ENCODE data around the gene COA7.
"Not testable (repeated sequence)": the region's sequence is repeated elsewhere in the genome, so short reads cannot be mapped to it uniquely, and the experiment has no call there.

The COA7 gene

DNA sequence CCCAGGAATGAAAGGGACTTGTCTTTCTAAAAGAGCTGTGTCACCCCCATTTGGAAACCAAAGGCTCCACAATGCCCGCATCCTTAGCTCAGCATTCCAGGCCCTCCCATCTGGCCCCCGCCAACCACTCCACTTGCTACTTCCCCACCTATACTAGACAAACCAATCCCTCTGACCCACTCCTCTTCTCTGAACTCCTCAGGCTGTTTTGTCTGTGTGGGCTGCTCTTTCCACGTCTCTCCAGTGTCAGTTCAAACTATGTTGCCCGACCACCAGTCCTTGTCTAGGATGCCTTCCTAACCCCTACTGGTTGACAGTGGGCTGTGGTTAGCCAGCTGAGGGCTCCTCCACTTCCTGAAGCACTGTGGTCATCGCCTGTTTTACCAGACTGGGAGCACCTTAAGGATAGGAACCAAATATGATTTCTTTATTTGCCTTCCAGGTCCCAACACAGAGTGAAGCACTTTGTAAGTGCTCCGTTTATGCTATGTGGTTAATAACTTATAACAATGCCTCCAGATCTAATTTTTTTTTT, 8.1 kb upstream of the COA7 start:
- DNase-seq (ENCODE audit: low spot score), result no peak

DNA sequence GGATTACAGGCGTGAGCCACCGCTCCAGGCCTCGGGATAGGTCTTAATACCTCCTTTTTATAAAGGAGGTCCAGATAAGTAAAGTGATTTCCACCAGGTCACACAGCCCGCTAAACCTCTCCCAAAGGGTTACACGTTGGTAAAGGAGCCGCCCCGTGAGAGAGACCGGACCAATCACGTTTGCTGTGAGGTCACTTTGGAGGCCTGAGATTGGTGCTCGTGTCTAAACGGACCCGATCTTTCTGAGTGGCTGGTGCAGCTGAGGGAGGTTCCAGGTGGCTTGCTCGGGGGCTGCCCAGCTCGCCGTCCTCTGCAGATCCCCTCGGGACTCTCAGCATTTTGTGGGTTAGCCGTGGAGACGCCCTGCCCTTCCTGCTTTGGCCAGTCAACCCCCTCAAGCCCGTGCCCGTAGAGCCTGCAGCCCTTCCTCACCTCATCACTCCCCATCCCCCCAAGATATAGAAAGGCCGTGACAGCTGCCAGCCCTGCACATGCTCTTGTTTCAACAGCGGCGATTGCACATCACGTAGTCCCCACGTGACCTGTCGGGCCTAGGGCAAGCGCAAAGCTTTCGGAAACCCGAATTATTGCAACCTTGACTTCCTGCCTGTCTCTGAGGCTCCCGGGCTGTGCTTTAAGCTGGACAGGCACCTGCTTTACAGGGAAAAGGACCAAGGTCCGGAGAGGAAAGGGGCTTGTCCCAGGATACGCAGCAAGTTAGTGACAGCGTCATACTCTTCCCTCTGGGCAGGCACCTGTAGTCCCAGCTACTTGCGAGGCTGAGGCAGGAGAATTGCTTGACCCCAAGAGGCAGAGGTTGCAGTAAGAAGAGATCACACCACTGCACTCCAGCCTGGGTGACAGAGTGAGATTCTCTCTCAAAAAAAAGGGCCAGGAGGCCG, 5.0 kb upstream of the COA7 start:
- DNase-seq (ENCODE audit: low spot score), result peak; percentile 95

DNA sequence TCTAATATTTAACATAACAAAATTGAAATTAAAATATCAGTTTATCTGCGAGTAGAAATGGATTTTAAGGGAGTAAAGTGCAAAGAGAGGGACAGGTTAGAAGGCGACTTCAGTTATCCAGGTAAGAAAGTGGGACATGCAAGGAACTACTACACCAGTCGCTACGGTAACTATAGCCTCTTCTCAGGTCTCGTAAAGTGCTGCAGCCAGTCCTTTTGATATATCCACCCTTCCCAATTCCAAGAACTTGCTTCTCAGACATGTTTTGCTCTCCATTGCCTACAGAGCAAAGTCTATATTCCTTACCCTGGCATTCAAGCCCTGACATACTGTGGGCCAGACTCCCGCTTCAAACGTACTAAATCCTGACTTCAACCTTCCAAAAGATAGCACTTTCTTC, 2.5 kb downstream of the COA7 start:
- DNase-seq (ENCODE audit: low spot score), result no peak

DNA sequence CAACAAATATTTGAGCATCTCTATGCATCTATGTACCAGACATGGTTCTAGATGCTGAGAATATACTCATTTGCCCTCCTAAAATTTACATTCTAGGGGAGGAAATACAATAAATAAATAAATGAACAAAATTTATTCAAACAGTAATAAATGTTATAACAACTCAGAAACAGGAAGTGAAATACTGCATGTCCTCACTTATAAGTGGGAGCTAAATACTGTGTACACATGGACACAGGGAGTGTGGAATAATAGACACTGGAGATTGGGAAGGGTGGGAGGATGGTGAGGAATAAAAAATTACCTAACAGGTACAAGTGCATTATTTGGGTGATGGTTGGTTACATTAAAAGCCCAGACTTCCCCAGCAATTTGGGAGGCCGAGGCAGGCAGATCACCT, 4.3 kb downstream of the COA7 start:
- no peak for DNase-seq (ENCODE audit: low spot score)

DNA sequence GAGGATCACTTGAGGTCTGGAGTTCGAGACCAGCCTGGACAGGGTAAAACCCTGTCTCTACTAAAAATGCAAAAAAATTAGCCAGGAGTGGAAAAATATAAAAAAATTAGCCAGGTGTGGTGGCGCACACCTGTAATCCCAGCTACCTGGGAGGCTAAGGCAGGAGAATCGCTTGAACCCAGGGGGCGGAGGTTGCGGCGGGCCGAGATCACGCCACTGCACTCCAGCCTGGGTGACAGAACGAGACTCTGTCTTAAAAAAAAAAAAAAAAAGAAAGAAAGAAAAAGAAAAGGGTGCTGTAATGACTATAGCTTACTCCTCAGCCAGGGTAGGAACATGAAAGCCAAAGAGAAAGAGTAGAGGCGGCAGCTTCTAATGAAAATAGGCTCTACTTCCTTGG, 4.8 kb downstream of the COA7 start:
- DNase-seq (ENCODE audit: low spot score), result not testable (repeated sequence)

DNA sequence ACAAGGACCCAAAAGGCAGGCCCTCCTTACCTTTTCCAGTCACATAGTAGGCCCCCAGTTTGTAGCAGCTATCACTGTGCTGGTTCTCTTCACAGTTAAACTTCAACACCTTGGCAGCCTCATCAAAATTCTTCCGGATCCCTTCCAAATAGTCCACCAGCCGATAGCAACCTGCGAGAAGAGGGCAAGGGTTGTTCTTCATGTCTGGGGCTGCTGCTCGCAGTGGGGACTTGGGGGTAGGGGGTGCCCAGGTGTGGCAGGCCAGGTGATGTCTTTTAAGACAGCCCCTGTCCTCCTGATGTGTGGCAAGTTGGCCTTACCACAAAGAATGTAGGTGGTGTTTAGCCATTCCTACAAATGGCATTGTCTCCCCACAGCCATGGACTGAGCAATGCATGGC, 5.5 kb downstream of the COA7 start:
- no peak for DNase-seq (ENCODE audit: low spot score)

DNA sequence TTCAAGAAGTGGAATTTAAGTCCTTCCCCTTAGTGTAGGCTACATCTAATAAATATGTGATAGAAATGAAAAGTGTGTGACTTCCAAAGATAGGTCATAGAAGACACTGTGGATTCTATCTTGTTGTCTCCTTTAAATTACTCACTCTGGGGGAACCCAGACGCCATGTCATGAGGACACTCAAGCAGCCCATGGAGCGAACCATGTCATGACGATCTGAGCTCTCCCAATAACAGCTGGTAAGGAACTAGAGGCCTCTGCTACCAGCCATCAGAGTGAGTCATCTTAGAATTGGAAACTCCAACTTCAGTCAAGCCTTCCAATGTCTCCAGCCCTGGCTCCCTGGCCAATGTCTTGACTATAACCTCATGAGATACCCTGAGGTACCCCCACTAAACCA, 6.3 kb downstream of the COA7 start:
- DNase-seq (ENCODE audit: low spot score), result no peak

DNA sequence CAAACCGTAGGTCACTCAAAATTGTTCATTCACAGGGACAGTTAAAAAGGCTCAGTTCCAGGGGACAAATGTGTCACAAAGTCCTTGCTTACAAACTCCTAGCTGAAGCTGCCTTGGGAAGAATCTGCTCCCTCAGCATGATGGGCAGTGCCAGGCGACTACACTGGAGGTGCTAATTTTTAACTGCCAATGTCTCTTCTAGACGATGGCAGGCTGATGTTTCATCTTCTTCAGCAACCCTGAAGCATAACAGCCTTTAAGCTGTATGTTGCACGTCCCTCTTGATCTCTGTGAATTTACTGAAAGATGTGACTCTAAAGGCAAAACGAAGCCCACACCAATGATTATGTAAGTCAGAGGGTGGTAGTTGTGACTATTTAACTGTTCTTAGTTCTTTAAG, 11.3 kb downstream of the COA7 start:
- DNase-seq (ENCODE audit: low spot score), result peak; percentile 34

DNA sequence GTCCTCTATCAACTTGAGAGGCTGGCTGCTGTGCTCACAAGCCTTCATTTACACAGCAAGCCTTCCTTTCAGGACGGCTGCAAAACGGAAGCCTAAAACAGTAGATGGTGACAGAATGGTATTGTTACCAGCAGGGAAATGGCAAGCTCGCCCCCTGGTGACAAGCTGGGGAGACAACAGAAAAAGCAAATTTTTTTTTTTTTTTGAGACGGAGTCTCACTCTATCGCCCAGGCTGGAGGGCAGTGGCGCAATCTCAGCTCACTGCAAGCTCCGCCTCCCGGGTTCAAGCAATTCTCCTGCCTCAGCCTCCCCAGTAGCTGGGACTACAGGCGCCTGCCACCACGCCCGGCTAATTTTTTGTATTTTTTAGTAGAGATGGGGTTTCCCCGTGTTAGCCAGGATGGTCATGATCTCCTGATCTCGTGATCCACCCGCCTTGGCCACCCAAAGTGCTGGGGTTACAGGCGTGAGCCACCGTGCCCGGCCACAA, 11.8 kb downstream of the COA7 start:
- peak; percentile 53 for DNase-seq (ENCODE audit: low spot score)

DNA sequence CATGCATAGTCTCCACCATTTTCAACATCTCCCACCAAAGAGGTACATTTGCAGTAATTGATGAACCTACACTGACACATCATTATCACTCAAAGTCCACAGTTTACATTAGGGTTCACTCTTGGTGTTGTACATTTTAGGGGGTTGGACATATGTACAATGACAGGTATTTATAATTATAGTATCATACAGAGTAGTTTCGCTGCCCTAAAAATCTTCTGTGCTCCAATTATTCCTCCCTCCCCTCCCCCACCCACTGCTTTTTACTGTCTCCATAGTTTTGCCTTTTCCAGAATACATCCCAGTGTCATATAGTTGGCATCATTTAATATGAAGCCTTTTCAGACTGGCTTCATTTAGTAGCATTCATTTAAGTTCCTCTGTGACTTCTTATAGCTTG, 13.6 kb downstream of the COA7 start:
- DNase-seq (ENCODE audit: low spot score), result no peak

DNA sequence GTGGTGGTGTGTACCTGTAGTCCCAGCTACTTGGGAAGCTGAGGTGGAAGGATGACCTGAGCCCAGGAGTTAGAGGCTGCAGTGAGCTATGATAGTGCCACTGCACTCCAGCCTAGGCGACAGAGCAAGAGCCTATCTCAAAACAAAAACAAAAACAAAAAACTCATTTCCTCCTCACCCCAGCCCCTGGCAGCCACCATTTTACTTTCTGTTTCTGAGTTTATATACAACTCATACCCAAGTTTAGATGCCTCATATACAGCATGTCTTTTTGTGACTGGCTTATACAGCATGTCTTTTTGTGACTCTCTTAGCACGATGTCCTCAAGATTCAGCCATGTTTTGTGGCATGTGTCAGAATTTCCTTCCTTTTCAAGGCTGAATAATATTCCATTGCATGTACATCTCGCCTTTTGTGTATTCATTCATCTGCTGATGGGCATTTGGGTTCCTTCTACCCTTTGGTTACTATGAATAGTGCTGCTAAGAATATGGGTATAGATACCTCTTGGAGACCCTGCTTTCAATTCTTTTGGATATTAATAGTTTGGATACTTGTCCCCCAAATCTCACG, 14.7 kb downstream of the COA7 start:
- DNase-seq (ENCODE audit: low spot score), result no peak

DNA sequence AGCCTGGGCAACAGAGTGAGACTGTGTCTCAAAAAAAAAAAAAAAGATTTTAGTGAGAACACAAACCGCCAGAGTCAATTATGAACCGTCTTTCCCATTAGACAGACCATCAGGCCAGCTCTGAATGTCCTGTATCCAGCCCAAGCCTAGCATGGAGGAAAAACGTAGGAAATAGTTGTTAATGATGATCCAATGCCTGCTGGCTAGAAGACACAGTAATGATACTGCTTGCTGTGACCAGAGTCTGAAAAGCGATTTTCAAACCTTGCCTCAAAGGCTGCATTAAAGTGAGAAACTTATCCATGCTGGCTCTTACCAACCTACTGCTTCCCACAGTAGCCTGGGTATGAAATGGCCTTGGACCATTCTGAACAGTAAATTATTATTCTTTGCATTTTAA, 17.0 kb downstream of the COA7 start:
- no peak for DNase-seq (ENCODE audit: low spot score)

DNA sequence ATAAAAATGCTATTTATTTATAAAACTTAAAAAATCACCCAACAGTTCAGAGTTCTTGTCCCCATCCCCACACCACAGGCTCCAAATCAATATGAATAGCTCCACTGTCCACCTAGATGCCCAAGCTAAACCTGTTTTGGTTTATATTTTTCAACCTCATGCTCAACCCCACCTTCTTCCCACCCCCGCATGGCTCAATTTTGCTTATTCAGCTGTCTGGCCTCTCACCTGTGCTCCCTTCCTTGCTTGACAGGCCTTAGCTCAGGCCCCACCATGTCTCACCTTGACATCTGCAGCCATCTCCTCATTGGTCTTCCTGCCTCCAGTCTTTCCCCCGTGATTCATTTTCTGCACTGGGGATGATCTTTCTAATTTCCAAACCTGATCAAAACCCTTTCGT, 17.8 kb downstream of the COA7 start:
- DNase-seq (ENCODE audit: low spot score), result no peak

DNA sequence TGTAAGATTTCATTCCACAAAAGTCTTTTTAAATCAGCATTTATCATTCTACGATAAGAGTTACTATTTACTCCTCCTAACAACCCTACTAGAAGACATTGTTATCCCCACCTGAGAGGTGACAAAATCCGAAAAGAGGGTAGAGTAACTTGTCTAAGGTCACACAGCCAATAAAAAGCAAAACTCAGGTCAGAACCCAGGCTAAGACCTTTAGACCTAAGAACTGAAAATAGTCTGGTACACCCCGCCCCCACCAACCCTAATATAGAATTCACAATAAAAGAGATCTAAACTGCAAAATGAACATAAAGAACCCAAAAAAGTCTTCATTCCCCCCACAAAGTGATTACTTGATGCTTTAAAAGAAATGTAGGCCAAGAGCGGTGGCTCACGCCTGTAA, 18.6 kb downstream of the COA7 start:
- DNase-seq (ENCODE audit: low spot score), result no peak

DNA sequence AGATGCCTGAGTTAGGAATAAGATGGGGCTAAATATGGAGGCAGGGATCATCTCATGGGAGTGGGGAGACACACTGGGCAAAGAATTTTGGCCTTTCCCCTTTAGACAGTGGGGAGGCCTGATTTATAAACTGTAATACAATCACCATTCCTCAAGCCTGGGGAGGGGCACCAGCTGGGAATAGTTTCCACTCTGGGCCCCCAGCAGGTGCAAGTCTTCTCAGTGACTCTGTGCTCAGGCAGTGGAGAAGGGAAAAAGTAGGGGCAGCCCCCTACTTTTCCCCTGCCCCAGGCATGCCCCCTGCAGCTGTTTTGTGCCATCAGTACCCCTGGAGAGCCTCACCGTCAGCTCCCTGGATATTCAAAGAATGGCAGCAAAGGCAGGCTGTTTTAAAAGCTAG, 19.1 kb downstream of the COA7 start:
- DNase-seq (ENCODE audit: low spot score), result no peak

DNA sequence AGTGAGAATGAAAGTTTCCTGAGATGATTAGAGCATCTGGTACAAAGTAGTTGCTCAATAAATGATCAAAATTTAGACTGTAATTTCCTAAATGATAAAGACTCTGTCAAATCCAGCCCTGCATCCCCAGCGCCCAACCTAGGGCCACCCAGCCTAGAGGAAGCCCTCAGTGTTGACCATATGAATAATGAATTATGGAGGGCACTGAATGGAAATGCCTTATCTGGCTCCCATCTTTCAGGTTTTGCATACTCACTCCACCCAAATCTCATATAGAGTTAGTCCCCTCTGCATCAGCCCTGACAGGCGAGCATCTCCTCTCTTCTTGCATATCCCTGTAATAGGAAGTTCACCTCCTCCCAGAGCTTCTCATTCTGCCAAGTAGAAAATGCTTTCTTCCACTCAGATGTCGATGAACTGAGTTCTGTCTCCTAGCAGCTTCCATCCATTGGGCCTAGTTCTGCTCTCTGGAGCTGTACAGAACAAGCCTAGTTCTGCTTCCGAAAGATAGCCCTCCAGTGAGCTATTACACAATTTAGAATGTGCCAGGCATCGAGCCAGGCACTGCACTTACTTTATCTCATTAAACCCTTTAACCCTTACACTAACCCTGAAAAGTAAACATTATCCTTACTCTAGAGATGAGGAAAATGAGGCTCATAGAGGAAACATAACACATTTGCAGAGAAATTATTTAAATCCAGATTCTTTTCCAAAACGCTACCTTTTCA, 20.9 kb downstream of the COA7 start:
- no peak for DNase-seq (ENCODE audit: low spot score)

DNA sequence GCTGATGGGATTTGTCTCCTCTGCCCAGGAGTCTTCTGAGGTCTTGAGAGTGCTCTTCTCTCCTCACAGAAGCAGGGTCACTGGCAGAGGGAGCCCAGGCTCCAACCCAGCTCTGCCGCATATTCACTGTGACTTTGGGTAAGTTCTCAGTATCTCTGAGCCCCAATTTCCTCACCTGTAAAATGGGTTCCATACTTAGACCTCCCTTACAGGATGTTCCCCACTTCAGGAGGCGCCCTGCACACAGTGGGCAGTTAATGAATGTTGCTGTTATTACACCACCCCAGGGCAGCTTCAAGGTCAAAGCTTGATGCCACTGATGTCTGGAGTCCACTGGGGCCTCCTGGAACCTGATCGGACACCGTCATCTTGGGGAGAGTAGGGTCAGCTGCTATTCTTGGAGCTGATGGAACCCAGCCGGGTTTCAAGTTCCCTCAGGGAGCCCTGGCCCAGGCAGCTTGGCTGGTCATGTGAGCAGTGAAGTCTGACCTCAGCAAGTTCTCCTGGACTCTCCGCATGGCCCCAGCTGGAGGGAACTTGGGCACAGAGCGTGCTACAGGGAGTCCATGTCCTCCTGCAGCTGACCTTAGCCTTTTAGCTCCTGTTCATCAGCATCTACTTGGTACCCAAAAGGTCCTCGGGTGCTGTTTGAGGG, 21.8 kb downstream of the COA7 start:
- peak; percentile 38 for DNase-seq (ENCODE audit: low spot score)

DNA sequence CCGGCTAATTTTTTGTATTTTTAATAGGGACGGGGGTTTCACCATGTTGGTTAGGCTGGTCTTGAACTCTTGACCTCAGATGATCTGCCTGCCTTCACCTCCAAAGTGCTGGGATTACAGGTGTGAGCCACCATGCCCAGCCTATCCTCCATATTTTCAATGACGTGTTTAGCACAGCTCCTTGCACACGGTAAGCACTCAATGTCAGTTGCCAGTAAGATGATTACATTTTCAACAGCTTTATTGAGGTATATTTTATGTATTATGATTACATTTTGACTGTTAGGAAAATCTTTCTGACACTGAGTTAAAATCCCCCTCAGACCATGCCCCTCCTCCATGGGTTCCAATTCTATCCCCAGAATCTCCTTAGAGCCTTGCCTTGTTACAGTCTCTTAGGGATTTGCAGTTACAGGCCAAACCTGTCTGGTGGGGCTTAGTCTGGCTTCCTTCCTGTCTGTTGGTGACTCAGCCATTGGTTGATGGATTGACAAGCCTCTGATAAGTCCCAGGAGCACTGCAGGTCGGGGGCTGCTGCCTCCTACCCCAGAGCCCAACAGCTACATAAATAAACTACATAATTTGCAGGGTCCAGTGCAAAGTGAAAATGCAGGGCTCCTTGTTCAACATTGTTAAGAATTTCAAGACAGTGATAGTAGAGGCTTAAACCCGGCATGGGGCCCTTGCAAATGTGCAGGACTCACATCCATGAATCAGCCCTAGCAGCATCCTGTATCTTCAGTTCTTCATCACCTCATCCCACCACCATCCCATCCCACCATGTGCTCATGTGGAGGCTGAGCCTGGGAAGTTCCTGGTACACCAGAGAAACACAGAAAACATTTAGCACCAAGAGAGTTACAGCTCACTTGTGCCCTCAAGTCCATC, 23.4 kb downstream of the COA7 start:
- DNase-seq (ENCODE audit: low spot score), result no peak

DNA sequence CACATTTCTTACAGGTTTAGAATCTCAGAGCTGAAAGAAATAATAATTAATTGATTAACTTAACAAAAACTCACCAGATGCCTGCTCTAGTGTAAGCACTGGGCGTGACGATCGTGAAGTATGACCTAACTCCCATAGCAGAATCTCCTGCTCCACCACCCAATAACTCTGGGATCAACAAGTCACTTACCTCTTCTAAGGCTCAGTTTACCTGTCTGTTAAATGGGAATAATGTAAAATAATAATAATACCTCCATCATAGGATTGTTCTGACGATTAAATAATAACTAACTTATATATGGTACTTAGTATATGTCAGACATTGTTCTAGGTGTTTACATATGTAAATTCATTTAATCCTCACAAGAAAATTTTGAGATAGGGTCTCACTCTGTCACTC, 24.6 kb downstream of the COA7 start:
- no peak for DNase-seq (ENCODE audit: low spot score)

DNA sequence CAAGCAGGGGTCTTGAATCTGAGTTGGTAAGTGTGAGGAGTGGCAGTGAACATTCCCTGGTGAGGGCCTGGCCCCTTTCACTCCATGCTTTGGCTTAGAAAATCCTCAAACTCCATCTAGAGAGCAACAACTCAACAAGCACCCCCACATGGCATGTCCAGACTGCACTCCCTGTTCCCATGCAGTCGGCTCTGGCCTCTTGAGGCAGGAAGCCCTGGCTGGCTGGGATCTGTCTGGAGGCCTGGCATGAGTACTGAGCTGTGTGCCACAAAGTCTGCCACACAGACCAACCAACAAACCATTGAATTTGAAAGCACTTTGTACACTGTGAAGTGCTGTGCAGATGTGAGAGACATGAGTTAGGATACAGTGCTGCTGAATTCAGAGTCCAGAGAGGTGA, 25.2 kb downstream of the COA7 start:
- DNase-seq (ENCODE audit: low spot score), result no peak

DNA sequence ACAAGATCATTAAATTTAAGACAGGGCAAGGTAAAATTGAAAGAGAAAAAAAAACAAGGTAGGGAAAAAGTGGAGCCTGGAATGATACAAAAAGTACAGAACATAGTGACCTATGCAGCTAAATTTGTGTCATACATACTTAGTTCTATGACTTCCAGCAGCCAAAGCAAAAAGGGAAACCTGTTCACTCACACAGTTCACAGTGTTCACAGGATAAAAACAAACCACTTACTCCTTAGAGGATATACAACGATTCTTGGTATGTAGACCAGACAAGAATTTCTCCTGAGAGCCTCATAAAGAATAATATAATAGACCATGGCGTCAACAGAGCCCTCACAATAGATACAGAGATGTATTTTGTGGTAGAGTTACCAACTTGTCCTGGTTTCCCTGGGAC, 27.5 kb downstream of the COA7 start:
- no peak for DNase-seq (ENCODE audit: low spot score)
